Activated CD8-positive, alpha-beta memory T cell treated with anti-CD3 and anti-CD28 coated beads for 36 hours (primary cell): ENCODE data around the gene BCAT1. TPM values are rescaled to one million over a fixed set of nuclear protein-coding genes. Genes with fewer than 3 reads are reported as not detected.
"Not testable (repeated sequence)": the region's sequence is repeated elsewhere in the genome, so short reads cannot be mapped to it uniquely, and the experiment has no call there.

ENCODE experiments used
- CTCF ChIA-PET: fragments of 350-600 bp; sonication (Branson Sonifier 250); formaldehyde crosslinking; loops from one replicate; lab custom pipeline; 2021; ENCODE audit warnings: antibody characterized with exemption; lab: Charles Lee
- POLR2A ChIA-PET: fragments of 350-600 bp; sonication (Branson Sonifier 250); formaldehyde crosslinking; loops from one replicate; lab custom pipeline; 2021; ENCODE audit warnings: antibody characterized with exemption; lab: Charles Lee
- total RNA-seq, 2 experiments: library from RNA; stranded (reverse); gene quantifications; one replicate each; pipeline ENCODE4 v1.2.3, GENCODE V29; 2021

Gene BCAT1
- total RNA-seq, 2 experiments from 2014 or later, result 49.3 to 49.4 TPM

GRCh38 chr12:24933694-24934407, 15.1 kb downstream of the BCAT1 start:
- POLR2A ChIA-PET, result no interaction called here

GRCh38 chr12:24931666-24932405, 17.1 kb downstream of the BCAT1 start:
- ChIA-PET CTCF (no interaction called here), POLR2A (no interaction called here)

More at GRCh38 chr12:24933694-24934407, 15.1 kb downstream of the BCAT1 start:
- CTCF ChIA-PET, result no interaction called here

- CTCF ChIA-PET, result interaction anchor here (0.9 to 1.1 kb wide), 2 partner anchors 12 to 16 kb away, joined by 3 read pairs; no protein-coding TSS in a partner anchor
- POLR2A ChIA-PET, result no interaction called here
These were observed 18.9 kb downstream of the BCAT1 start for GRCh38 chr12:24929953-24930352.

- POLR2A ChIA-PET, CTCF ChIA-PET: not testable (repeated sequence)
These were observed 20.2 kb downstream of the BCAT1 start for GRCh38 chr12:24928533-24929306.

- ChIA-PET POLR2A (no interaction called here), CTCF (no interaction called here)
These were observed 20.8 kb downstream of the BCAT1 start for GRCh38 chr12:24928131-24928530.

- POLR2A ChIA-PET, CTCF ChIA-PET: not testable (repeated sequence)
These were observed 22.8 kb downstream of the BCAT1 start for GRCh38 chr12:24926080-24926479.

GRCh38 chr12:24922090-24922489, 26.8 kb downstream of the BCAT1 start:
- POLR2A ChIA-PET, result no interaction called here

GRCh38 chr12:24921251-24922038, 27.5 kb downstream of the BCAT1 start:
- POLR2A ChIA-PET, result interaction anchor here (1.2 kb wide), 1 partner anchor 19 kb away, joined by 3 read pairs; no protein-coding TSS in a partner anchor
- CTCF ChIA-PET, result no interaction called here

More at GRCh38 chr12:24922090-24922489, 26.8 kb downstream of the BCAT1 start:
- CTCF ChIA-PET, result no interaction called here

GRCh38 chr12:24920141-24920540, 28.8 kb downstream of the BCAT1 start:
- ChIA-PET POLR2A (interaction anchor here (1.0 to 1.2 kb wide), 2 partner anchors 18 to 19 kb away, joined by 3 to 4 read pairs; no protein-coding TSS in a partner anchor), CTCF (interaction anchor here (1.6 kb wide), 1 partner anchor 82 kb away, joined by 3 read pairs; no protein-coding TSS in a partner anchor)

GRCh38 chr12:24919346-24920001, 29.4 kb downstream of the BCAT1 start:
- POLR2A ChIA-PET, result interaction anchor here (1.0 kb wide), 1 partner anchor 18 kb away, joined by 4 read pairs; no protein-coding TSS in a partner anchor
- CTCF ChIA-PET, result interaction anchor here (1.6 kb wide), 1 partner anchor 81 kb away, joined by 3 read pairs; no protein-coding TSS in a partner anchor

GRCh38 chr12:24918596-24918995, 30.3 kb downstream of the BCAT1 start:
- POLR2A ChIA-PET, result no interaction called here
- CTCF ChIA-PET, result no interaction called here

- ChIA-PET CTCF (no interaction called here), POLR2A (no interaction called here)
These were observed 33.4 kb downstream of the BCAT1 start for GRCh38 chr12:24915501-24915900.

- ChIA-PET CTCF (no interaction called here), POLR2A (no interaction called here)
These were observed 34.9 kb downstream of the BCAT1 start for GRCh38 chr12:24913953-24914352.

GRCh38 chr12:24913130-24913529, 35.8 kb downstream of the BCAT1 start:
- ChIA-PET POLR2A (no interaction called here), CTCF (no interaction called here)

- CTCF ChIA-PET, result no interaction called here
These were observed 37.6 kb downstream of the BCAT1 start for GRCh38 chr12:24911271-24911791.

GRCh38 chr12:24910192-24910591, 38.7 kb downstream of the BCAT1 start:
- POLR2A ChIA-PET, CTCF ChIA-PET: not testable (repeated sequence)

More at GRCh38 chr12:24911271-24911791, 37.6 kb downstream of the BCAT1 start:
- POLR2A ChIA-PET, result no interaction called here

GRCh38 chr12:24909667-24910066, 39.2 kb downstream of the BCAT1 start:
- ChIA-PET CTCF (interaction anchor here (1.2 kb wide), 1 partner anchor 9 kb away, joined by 3 read pairs; no protein-coding TSS in a partner anchor), POLR2A (no interaction called here)

GRCh38 chr12:24907464-24907863, 41.4 kb downstream of the BCAT1 start:
- POLR2A ChIA-PET, result no interaction called here
- CTCF ChIA-PET, result no interaction called here
